NCI-H1930 (cell line): ENCODE results near the gene ABLIM2.

Experiments
- DNase-seq, 2 experiments: peaks; one replicate each; lab custom pipeline; 2025; lab: John Stamatoyannopoulos, UW

Gene ABLIM2

DNA sequence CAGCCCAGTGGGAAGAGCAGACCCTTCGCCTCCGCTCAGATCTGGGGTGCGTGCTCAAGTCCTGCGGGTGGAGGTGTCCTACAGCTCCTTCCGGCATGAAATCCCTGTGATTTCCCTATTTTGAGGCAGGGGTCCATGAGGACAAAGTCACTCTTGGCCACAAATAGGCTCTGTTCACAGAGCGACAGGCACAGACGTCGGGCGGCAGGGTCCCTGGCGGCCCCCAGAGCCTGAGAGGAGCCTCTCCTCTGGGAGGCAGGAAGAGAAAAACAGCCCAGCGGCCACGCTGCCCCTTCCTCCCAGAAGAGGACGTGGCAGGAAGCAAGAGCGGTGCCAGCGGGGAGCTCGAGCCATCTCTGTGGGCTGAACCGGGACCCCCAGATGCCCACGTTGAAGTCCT is 38.7 kb downstream of the ABLIM2 start:
- DNase-seq, result no peak

DNA sequence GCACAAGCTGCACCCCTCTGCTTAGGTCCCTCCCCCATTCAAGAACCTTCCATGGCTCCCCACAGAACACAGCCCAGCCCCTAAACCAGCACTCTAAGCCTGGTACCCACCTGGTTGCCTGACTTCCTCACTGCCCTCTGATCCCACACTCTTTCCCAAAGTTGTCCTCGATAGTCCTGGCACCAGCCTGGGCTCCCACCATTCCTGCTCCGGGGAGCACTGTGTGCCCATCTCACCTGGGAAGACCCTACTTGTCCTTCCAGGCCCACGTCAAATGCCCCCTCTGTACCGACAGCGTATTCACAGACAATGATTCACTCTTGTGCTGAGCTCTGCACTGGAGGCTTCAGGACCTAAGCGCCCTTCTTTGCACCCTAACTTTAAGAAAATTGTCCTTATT is 40.1 kb downstream of the ABLIM2 start:
- no peak for DNase-seq

DNA sequence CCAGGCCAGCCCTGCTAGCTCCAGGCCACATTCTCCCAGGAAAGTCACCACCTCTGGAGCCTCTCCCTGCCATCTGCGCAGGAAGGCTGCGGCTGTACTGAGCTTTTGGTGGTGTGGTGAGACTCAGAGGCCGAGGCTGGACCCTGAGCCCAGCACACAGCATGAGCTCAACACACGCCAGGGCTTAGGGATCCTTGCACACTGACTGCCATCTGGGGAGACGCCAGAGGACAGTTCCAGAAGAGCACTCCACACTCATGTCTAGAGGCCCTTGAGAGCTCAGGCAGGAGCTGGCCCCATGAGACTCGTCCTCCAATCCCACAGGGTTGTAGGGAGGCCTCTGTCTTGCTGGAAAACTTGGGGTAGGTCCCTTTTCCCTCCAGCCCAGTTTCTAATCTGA is 40.6 kb downstream of the ABLIM2 start:
- no peak for DNase-seq

DNA sequence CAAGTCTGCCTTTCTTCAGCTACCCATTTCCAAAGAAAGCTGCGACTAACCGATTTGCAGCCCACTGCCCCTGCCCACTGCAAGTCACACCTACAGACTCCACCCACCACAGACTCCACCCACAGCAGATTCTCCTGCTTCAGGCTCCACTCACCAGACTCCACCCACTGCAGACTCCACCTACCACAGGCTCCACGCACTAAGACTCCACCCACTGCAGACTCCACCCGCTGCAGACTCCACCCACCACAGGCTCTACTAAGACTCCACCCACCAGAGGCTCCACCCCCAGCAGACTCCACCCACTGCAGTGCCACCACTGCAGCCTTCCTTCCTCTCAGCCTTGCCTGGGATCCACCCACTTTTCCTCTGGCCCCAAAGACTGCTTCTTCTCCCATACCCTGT is 41.3 kb downstream of the ABLIM2 start:
- DNase-seq, result no peak

GRCh38 chr4:8115916-8116315 is 42.7 kb downstream of the ABLIM2 start:
- no peak for DNase-seq

GRCh38 chr4:8115203-8115520 is 43.5 kb downstream of the ABLIM2 start:
- no peak for DNase-seq

DNA sequence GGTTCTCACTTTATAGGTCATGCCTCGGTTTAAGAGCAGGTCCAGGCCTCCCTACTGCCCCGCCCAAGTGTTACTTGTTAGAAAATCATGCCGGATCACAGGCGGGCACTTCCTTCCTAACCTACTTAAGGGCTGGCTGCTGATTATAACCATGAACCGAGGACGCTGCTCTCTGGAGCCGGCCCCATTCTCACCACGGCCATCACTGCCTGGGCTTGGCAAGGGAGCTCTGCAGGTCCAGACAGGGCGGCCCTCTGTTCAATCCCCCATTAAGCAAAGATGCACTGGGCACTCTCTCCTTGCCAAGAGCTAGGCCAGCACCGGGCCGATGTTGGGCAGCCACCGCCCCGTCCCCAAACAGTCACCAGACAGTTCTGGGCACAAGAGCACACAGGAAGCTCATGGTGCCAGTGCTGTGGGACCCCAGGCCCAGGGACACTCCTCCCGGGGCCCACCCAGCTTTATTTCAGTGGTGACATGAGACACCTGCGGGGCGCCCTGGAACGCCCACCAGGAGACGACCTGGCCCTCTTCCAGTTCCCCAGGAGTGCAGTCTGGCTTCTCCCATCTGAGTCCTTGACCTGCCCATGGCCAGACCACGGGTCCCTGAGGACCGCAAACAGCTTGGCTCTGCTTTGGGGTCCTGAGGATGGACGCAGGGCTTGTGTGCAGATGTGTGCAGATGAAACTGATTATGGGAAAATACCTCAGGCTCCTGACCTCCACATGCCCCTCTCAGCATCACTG is 44.0 kb downstream of the ABLIM2 start:
- DNase-seq, result no peak

GRCh38 chr4:8113611-8114377 is 44.8 kb downstream of the ABLIM2 start:
- no peak for DNase-seq

DNA sequence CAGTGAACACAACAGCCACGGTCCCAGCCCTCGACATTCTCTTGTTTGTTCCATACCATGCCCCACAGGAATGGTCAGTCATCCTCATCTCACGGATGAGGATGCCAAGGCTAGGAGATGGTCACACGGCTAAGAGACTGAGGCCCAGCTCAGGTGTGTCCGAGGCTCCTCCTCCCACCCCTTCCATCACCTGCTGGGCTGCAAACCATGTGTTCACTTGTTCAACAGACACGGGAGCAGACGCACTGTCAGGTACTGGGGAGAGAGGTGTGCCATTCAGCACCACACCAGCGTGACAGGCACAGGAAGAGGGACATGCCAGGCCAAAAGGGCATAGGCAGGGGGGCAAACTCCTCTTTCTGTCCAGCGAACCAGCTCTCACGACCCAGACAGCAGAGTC is 45.9 kb downstream of the ABLIM2 start:
- DNase-seq, result no peak

DNA sequence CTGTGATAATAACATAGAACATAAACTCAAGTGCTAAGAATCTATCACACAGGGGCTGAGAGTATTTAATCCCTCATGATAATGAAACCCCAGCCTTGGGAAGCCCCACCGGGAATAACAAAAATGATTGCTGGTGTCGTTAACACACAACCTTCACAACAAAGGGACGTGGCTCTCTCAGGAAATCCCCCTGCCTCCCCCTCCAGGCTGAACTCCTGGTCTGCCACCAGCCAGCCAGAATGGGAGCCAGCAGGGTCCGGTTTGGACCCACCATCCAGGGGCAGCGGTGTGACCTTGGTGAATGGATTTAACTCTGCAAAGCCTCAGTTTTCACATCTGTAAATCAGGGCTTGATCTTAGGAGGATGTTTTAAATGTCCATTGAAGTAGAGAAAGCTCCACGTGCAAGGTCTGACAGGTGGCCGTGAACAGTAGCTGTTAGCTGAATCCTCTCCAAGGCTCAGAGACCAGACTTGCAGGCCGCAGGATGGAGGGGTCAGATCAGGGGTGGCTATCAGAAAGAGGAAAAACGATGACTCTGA is 46.5 kb downstream of the ABLIM2 start:
- DNase-seq, result no peak

GRCh38 chr4:8110071-8110986 is 48.3 kb downstream of the ABLIM2 start:
- DNase-seq, result no peak

GRCh38 chr4:8109406-8110065 is 49.1 kb downstream of the ABLIM2 start:
- no peak for DNase-seq

- DNase-seq, result no peak
Observed at GRCh38 chr4:8108991-8109390, 49.6 kb downstream of the ABLIM2 start.

GRCh38 chr4:8108261-8108660 is 50.4 kb downstream of the ABLIM2 start:
- no peak for DNase-seq

DNA sequence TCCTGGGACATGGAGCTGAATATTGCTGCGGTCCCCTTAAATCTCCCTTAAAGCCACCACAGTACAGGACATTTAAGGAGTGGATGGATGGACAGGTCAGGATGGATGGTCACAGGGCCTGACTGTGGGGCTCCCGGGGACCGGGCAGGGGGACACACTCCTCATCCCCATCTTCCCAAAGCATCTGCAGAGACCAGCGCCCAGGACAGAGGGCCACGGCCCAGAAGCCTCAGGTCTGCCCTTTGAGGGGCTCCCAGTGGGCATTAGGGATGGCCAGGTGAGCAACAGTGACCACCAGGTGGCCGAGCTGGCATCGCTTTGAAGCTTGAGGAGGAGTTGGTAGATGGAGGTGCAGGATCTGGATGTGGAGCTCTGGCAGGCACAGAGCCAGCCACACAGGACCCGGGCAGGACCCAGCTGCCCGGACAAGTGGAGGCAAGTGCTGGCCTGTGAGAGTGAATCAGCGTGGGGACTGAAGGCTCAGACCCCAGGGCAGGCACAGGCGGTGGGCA is 51.4 kb downstream of the ABLIM2 start:
- DNase-seq, result no peak

DNA sequence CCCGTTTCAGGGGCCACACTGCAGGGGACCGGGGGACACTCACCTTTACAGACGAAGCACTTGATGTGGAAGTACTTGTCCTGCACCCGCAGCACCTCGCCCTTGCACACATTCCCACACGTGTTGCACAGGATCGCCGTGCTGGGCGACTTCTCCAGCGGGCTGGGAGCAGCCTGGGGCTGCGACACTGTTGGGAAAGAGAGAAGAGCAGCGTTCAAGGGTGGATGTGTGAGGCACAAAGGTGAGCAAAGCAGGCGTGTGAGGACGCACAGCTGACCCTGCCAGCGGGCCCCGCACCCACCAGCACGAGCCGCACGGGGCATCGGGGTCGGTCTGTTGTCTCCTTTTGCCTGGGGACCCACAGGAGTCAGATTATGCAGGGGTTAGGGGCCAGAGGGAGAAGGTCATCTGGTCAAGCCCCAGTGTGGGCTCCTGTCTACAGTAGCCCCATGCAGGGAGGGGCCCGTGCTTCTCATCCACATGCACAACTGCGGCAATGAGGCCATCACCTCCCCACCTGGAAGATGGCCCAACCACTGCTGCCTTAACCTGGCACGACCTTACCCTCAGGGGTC is 52.1 kb downstream of the ABLIM2 start:
- DNase-seq, result no peak

DNA sequence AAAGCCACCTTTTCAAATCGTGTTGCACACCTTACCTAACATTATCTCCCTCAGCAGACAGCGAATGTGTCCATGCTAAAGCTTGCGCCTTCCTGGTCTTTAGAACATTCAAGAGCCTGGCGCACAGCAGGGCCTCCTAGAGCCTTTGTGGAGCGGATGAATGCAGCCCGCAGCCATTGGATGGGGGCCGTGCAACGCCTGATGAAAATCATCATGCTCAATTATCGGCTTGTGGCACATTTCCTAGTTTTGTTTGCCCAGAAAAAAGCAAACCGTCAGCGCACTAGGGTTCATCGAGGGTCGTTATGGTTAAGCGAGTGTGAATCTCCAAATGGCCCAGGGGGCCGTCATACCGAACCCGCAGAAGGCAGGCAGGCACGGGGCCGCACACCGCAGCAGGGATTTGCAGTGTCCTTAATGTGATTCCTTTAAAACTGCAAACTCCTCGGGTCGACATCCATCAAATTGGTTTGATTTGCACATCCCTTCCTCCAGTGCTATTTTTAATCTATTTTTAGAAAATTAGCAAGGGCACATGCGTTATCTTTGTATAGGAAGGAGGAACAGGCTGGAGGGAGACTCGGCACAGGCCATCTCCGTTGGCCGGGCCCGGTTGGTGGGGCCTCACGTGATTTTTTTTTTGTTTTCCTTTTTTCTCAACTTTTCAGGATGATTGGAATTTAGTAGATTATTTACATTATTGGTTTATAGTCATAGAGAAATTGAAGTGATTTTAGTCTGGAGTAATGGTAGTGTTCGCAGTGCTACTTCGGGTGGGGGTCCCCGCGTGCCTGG is 53.1 kb downstream of the ABLIM2 start:
- peak; percentile 43 to 60 for DNase-seq

DNA sequence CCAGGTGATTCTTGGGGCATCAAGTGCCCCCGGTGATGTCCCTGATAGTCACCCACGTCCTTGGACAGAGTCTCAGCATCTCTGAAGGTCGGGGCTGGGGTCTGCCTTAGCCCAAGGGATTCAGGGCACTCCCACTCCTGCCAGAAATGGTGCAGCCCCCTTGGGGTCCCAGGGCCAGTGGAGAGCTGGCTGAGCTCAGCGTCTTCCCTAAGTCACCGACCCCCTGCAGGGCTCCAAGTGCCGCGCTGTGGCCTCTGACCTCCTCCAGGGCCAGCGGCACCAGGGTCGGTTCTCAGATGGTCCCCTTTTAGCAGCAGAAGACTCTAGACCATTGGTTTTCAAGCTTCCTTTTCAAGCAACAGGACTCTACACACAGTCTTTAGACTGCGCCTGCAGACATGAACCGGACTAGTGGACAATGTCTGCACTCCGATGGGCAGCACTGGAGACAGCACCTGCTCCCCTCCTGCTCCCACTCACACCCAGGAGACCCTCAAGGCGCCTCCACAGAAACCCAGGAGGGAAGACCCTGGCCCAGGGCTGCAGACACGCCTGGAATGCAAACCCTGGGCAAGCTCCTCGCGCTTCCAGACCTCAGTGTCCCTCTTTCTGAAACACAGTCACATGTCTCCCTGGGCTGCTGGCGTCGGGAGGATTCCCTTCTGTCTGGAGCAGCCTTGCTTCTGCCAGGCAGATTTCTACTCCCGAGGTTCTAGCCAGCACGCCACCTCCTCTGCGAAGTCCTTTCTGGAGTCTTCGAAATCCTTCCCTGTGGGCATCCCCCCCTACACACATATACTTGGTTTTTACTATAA is 53.9 kb downstream of the ABLIM2 start:
- no peak for DNase-seq
